Uterus (tissue), 4 donors: ENCODE data around the gene NOX5. TPM values are rescaled to one million over a fixed set of nuclear protein-coding genes. Genes with fewer than 3 reads are reported as not detected.

Experiments used
- DNase-seq, 2 donors: peaks; one replicate each; pipeline ENCODE4 v3.0.0-alpha.2; 2019 to 2020
- H3K27ac ChIP-seq, 2 donors: fragments of 200-600 bp; sonication (generic); 1 replicate in 1 of 2; 2 replicates in 1 of 2; pipeline ENCODE4 v1.5.1; 2016 to 2018
- H3K27me3 ChIP-seq, 2 donors: fragments of 200-600 bp; sonication (generic); one replicate each; pipeline ENCODE4 v1.5.1; 2018 to 2019; ENCODE audit warnings: control low read depth in 1 of 2
- H3K36me3 ChIP-seq, 2 donors: fragments of 200-600 bp; sonication (generic); one replicate each; pipeline ENCODE4 v1.5.1; 2019; ENCODE audit warnings: control low read depth in 1 of 2
- H3K4me1 ChIP-seq, 2 donors: fragments of 200-600 bp; sonication (generic); one replicate each; pipeline ENCODE4 v1.5.1; 2018 to 2019; ENCODE audit warnings: control low read depth in 1 of 2
- H3K4me3 ChIP-seq, 2 donors: fragments of 200-600 bp; sonication (generic); 1 replicate in 1 of 2; 2 replicates in 1 of 2; pipeline ENCODE4 v1.5.1; 2018 to 2019; ENCODE audit warnings: mild to moderate bottlenecking in 1 of 2
- H3K9me3 ChIP-seq, 2 donors: fragments of 200-600 bp; sonication (generic); one replicate each; pipeline ENCODE4 v1.5.1; 2019; ENCODE audit warnings: control low read depth in 1 of 2
- POLR2A ChIP-seq, 2 donors: fragments of 450-650 bp; IDR thresholded peaks; one replicate each; pipeline ENCODE4 v1.6.1; 2016; ENCODE audit warnings: antibody characterized with exemption in 2 of 2, mild to moderate bottlenecking in 1 of 2, moderate library complexity in 1 of 2
- intact Hi-C: fragments of 100-400 bp; cut with DNase I; formaldehyde crosslinking; loops from one replicate; pipeline ENCODE4 v1.15.1; 2023; ENCODE audit warnings: low total_unique reads
- total RNA-seq, 4 donors: library from RNA; depleted of rRNA in 3 of 4; stranded (reverse); fragments of >200 nt in 3 of 4; gene quantifications; one replicate each; pipeline versions ENCODE4 v1.1.0 to v1.2.4, GENCODE V29; 2014 to 2023
- TF ChIP-seq, protein P1 (sequence below), 4 experiments: fragments of 200-600 bp in 2 of 4; fragments of 450-650 bp in 2 of 4; sonication (generic) in 2 of 4; IDR thresholded peaks; one replicate each; pipeline ENCODE4 v1.5.1; 2016 to 2019; ENCODE audit warnings: antibody characterized with exemption in 4 of 4, mild to moderate bottlenecking in 2 of 4, moderate library complexity in 1 of 4
- donor health status: DM: yes; HTN: yes; CAD: no.

The NOX5 gene
- total RNA-seq, 4 donors from 2014 or later, result 0.21 to 0.52 TPM; not detected in 2

DNA sequence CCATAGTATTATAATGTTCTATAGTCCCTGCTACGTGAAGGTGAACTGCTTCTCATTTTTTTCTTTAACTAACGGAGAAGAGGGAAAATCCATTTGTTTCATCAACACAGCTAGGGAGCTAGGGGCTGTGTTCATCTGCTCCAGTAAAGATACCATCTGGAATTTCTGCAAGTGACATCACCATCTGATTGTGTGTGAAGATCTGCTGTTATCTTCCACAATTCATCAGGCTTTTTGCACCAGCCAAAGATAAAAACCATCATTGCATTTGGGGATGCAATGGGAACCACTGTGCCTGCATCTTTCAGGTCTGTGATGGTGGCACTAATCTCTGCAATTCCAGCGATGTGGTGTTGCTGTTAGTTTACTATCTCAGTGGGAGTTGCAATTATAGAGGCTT is 35.5 kb upstream of the NOX5 start:
- Histone ChIP-seq H3K9me3 (no peaks in the 10 kb centered on the region), H3K4me3 (no peak overlapping the region), H3K4me1 (no peaks in the 10 kb centered on the region), H3K27ac (no peak overlapping the region), H3K36me3 (no peaks in the 10 kb centered on the region), H3K27me3 (no peaks in the 10 kb centered on the region)
- intact Hi-C loops, result no loop called here
- DNase-seq, result no peak
- TF ChIP-seq, protein P1, sequence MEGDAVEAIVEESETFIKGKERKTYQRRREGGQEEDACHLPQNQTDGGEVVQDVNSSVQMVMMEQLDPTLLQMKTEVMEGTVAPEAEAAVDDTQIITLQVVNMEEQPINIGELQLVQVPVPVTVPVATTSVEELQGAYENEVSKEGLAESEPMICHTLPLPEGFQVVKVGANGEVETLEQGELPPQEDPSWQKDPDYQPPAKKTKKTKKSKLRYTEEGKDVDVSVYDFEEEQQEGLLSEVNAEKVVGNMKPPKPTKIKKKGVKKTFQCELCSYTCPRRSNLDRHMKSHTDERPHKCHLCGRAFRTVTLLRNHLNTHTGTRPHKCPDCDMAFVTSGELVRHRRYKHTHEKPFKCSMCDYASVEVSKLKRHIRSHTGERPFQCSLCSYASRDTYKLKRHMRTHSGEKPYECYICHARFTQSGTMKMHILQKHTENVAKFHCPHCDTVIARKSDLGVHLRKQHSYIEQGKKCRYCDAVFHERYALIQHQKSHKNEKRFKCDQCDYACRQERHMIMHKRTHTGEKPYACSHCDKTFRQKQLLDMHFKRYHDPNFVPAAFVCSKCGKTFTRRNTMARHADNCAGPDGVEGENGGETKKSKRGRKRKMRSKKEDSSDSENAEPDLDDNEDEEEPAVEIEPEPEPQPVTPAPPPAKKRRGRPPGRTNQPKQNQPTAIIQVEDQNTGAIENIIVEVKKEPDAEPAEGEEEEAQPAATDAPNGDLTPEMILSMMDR (IDR thresholded peaks at IDR 0.05), result no peak
- TF ChIP-seq POLR2A (IDR thresholded peaks at IDR 0.05), result no peak

DNA sequence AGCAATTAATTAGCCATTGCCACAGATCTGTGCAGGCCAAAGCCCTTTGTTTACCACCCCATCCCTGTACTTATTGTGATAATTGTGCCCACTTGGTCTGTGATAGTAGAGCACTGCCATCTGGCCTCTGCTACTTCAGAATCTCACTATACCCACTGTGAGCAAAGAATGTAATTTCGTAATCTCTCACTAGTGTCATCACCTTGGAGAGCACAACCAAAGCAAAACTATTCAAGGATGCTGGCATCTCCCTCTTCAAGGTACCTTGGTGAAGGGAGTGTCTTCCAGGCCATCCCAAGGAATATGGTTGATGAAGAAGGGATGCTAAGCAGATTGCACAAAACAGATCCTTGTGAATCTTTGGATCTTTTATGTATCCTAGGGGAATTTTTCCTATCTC is 34.7 kb upstream of the NOX5 start:
- TF ChIP-seq POLR2A (IDR thresholded peaks at IDR 0.05), result no peak
- TF ChIP-seq, protein P1 (IDR thresholded peaks at IDR 0.05), result no peak
- no peak for DNase-seq
- H3K9me3 ChIP-seq, result no peaks in the 10 kb centered on the region
- H3K36me3 ChIP-seq, result no peaks in the 10 kb centered on the region
- H3K27me3 ChIP-seq, result no peaks in the 10 kb centered on the region
- H3K4me1 ChIP-seq, result no peaks in the 10 kb centered on the region
- no peak overlapping the region for H3K4me3 ChIP-seq
- no peak overlapping the region for H3K27ac ChIP-seq
- intact Hi-C loops, result no loop called here

DNA sequence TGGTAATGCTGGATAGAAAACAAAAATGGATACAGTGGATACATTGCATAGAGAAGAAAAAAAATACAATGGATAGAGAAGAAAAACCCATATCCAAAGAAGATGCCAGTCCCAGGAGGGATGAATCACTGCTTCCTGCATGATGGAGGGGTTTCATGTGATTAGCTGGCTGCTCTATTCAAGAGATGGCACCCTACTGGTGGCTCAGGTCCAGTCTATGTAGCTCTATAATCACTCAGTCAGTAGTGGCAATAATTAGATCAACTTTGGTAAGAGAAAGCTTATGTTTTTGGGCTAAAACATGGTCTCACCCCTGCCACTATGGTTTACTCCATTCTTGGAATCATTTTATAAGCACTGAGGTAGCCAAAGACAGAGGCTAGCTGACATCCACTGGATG is 33.7 kb upstream of the NOX5 start:
- TF ChIP-seq POLR2A (IDR thresholded peaks at IDR 0.05), result no peak
- no peak overlapping the region for H3K27ac ChIP-seq
- H3K36me3 ChIP-seq, result no peaks in the 10 kb centered on the region
- H3K9me3 ChIP-seq, result no peaks in the 10 kb centered on the region
- DNase-seq, result no peak
- H3K27me3 ChIP-seq, result no peaks in the 10 kb centered on the region
- intact Hi-C loops, result no loop called here
- no peak overlapping the region for H3K4me3 ChIP-seq
- no peaks in the 10 kb centered on the region for H3K4me1 ChIP-seq

DNA sequence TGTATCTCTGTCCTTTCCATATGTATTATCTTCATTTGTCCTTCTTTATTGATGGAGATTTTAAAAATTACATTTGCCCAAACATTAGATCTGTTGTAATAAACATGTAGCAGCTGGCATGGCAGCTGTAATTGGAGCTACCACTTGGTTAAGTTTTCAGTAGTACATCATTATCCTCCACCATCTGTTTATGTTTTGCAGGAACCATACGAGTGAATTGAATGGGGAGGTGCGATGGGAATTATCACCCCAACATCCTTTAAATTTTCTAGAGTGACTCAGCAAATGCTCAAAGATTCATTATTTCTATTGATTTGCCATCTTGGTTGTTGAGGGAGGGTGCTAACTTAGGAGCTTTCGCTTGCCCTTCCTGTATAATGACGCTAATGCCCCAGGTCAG is 32.6 kb upstream of the NOX5 start:
- intact Hi-C loops, result no loop called here
- DNase-seq, result no peak
- H3K36me3 ChIP-seq, result no peaks in the 10 kb centered on the region
- H3K9me3 ChIP-seq, result no peaks in the 10 kb centered on the region
- no peak overlapping the region for H3K4me3 ChIP-seq
- no peak for TF ChIP-seq POLR2A (IDR thresholded peaks at IDR 0.05)
- TF ChIP-seq, protein P1 (IDR thresholded peaks at IDR 0.05), result no peak
- no peak overlapping the region for H3K27ac ChIP-seq
- no peaks in the 10 kb centered on the region for H3K27me3 ChIP-seq
- H3K4me1 ChIP-seq, result no peaks in the 10 kb centered on the region

DNA sequence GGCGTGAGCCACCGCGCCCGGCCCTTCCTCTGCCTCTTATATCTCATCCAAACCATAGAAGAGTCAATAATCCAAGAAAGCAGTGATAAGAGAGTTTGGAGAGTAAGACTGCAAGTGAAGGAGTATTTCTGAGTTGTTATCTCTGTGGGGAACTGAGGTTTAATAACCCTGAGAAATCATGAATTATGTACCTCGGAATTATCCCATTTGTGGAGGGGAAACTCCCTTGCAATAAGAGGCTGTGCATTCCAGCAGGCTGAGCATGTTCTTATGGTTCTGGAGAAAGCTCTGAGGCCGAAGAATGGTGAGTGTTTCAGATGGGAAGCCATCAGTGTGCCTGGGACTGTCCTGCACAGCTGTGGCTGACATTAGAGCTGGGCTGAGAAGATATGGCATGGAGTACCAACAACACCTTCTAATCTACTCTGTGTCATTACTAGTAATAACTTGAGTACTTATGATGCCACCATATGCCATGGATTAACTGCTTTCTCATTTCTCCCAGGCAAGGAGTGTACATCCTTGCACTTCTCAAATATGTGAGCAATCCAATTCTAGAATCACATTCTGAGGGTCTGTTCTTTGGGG is 31.4 kb upstream of the NOX5 start:
- TF ChIP-seq, protein P1 (IDR thresholded peaks at IDR 0.05), result no peak
- no peak for TF ChIP-seq POLR2A (IDR thresholded peaks at IDR 0.05)
- Histone ChIP-seq H3K27me3 (no peaks in the 10 kb centered on the region), H3K27ac (no peak overlapping the region), H3K9me3 (no peaks in the 10 kb centered on the region), H3K36me3 (no peaks in the 10 kb centered on the region), H3K4me3 (no peak overlapping the region), H3K4me1 (no peaks in the 10 kb centered on the region)
- intact Hi-C loops, result no loop called here
- no peak for DNase-seq

DNA sequence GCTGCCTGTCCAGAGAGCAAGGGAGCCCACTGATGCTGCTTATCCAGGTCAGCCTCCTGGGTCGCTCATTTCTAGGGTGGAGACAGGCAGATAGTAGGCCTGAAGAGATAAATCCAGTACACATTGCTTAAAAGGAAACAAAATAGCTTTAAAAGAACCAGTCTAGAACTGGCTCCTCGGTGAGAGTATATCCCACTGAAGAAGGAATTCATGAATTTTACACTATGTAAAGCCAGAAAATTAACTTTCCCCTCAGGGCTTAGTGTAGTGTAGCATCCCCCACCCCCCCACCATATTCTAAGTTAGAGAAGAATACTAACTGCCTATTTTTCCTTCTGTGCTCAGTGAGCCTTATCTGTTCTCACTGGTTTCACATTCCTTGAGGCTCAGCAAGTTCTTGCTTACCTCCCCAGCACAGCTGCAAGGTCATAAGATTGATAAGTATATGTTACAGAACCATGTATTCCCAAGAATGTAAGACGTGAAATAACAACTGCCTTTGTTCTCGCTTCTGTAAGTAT is 30.5 kb upstream of the NOX5 start:
- Histone ChIP-seq H3K27ac (no peak overlapping the region), H3K4me1 (no peaks in the 10 kb centered on the region), H3K4me3 (no peak overlapping the region), H3K36me3 (no peaks in the 10 kb centered on the region), H3K27me3 (no peaks in the 10 kb centered on the region), H3K9me3 (no peaks in the 10 kb centered on the region)
- TF ChIP-seq, protein P1 (IDR thresholded peaks at IDR 0.05), result no peak
- no peak for DNase-seq
- intact Hi-C loops, result no loop called here
